Femur (tissue), 1 donor: ENCODE measurements around the gene SMIM24.

Source experiments
- DNase-seq: peaks from one replicate; pipeline ENCODE4 v3.0.0-alpha.2; 2017

Gene SMIM24

GRCh38 chr19:3496392-3497273 lies 16.3 kb upstream of the SMIM24 start:
- no peak for DNase-seq

- DNase-seq, result no peak
Measured at GRCh38 chr19:3494559-3494958, 14.2 kb upstream of the SMIM24 start.

- no peak for DNase-seq
Measured at GRCh38 chr19:3494051-3494450, 13.7 kb upstream of the SMIM24 start.

- no peak for DNase-seq
Measured at GRCh38 chr19:3493651-3494050, 13.3 kb upstream of the SMIM24 start.

GRCh38 chr19:3492919-3493318 lies 12.6 kb upstream of the SMIM24 start:
- DNase-seq, result no peak

GRCh38 chr19:3492131-3492839 lies 12.0 kb upstream of the SMIM24 start:
- DNase-seq, result no peak

- no peak for DNase-seq
Measured at GRCh38 chr19:3491396-3492119, 11.2 kb upstream of the SMIM24 start.

GRCh38 chr19:3483226-3483628 lies 2.9 kb upstream of the SMIM24 start, which contains the start of gene SMIM44:
SMIM44 (minus strand) TSS chr19:3483441; CDS start chr19:3483403, 38 bp downstream.
- no peak for DNase-seq

GRCh38 chr19:3482507-3483225 lies 2.3 kb upstream of the SMIM24 start:
- DNase-seq, result no peak

GRCh38 chr19:3481241-3482090 lies 1.1 kb upstream of the SMIM24 start:
- no peak for DNase-seq

- DNase-seq, result no peak
Measured at GRCh38 chr19:3479834-3480215, 500 bp downstream of the SMIM24 start.

GRCh38 chr19:3479177-3479833 lies 1.0 kb downstream of the SMIM24 start:
- DNase-seq, result no peak

GRCh38 chr19:3478409-3479176 lies 1.7 kb downstream of the SMIM24 start:
- DNase-seq, result no peak

GRCh38 chr19:3477951-3478350 lies 2.4 kb downstream of the SMIM24 start:
- no peak for DNase-seq

GRCh38 chr19:3477506-3477905 lies 2.8 kb downstream of the SMIM24 start:
- DNase-seq, result no peak

GRCh38 chr19:3476830-3477229 lies 3.5 kb downstream of the SMIM24 start:
- DNase-seq, result no peak

- DNase-seq, result no peak
Measured at GRCh38 chr19:3475449-3475848, 4.9 kb downstream of the SMIM24 start.

- DNase-seq, result no peak
Measured at GRCh38 chr19:3474614-3475013, 5.7 kb downstream of the SMIM24 start.

- no peak for DNase-seq
Measured at GRCh38 chr19:3474010-3474409, 6.3 kb downstream of the SMIM24 start.

GRCh38 chr19:3471954-3472655 lies 8.2 kb downstream of the SMIM24 start:
- DNase-seq, result no peak
